IPS-NIHi11 (cell line): ENCODE data around the gene ZNG1C.
"Not testable (repeated sequence)": the region's sequence is repeated elsewhere in the genome, so short reads cannot be mapped to it uniquely, and the experiment has no call there.

Experiments
- DNase-seq: peaks from one replicate; pipeline ENCODE4 v3.0.0; 2012; ENCODE audit warnings: mixed read lengths, low spot score

Gene ZNG1C

DNA sequence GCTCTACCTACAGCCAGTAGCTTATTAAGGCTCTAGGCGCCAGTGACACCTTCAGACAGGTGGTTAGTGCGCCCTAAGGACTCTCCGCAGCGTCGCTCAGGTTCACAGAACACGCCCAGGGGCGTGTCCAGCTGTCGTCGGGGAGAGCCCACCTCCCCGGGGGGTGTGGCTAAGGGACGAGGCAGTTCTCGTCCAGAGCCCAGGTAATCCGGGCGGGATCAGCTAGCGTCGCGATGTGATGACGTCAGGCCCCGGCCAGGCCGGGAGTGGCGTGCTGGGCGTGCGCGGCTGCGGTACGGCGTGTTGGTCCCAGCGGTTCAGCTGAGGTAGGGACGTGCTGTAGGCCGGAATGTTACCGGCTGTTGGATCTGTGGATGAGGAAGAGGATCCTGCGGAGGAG lies at the start of gene ZNG1C:
TSS of gene ZNG1C (plus strand) at position 301 of the 400 bp plus-strand sequence. CDS start at position 350, 49 bp downstream.
- not testable (repeated sequence) for DNase-seq

DNA sequence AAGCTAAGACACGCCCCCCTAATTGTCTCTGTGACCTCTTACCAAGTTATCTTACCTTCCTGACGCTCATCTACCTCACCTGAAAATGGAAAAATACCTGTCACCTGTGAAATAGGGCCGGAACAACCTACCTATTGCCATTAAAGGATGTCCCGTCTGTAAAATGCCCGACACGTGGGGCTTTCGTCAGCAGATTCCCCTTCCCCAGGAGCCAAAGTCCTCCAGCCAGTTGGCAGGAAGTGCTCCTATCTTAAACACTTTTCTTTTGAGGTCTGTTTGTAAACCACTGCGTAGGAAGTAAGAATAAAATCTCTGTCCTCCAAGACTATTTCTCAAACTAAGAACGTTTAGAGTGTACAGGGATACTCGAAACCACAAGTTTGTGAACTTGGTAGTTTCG lies 654 bp downstream of the ZNG1C start:
- not testable (repeated sequence) for DNase-seq

DNA sequence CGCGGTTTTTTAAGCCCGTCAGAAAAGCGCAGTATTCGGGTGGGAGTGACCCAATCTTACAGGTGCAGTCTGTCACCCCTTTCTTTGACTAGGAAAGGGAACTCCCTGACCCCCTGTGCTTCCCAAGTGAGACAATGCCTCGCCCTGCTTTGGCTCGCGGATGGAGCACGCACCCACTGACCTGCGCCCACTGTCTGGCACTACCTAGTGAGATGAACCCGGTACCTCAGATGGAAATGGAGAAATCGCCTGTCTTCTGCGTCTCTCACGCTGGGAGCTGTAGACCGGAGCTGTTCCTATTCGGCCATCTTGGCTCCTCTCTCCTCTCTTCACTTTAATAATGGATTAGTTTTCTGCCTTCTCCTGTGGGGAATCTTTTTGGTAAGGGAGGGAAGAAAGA lies 39.3 kb downstream of the ZNG1C start:
- not testable (repeated sequence) for DNase-seq

GRCh38 chr9:68302567-68302966 lies 60.8 kb downstream of the ZNG1C start, which contains the start of gene FOXD4L3:
Gene FOXD4L3, plus strand, starts transcription at chr9:68302867. Its CDS starts 85 bp downstream, at chr9:68302952.
- not testable (repeated sequence) for DNase-seq

- DNase-seq, result not testable (repeated sequence)
Observed at GRCh38 chr9:68303771-68304170, 62.0 kb downstream of the ZNG1C start.

- not testable (repeated sequence) for DNase-seq
Observed at GRCh38 chr9:68304212-68304611, 62.4 kb downstream of the ZNG1C start.

DNA sequence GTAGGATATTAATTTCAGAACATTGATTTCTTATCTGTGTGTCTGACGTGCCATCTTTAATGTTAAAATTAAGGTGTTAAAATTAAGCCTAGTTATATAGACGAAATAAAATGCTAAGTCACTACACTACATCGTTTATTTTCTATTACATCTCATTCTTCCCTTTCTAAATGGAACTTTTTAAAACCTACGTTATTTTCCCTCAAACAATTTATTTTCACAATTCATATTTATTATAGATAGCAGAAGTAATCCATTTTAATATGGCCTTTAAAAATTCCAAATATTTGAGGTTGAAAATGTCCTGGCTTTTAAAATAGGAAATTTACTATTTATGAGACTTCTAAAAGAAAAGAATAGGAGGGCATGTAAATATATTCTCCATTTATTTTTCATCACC lies 63.0 kb downstream of the ZNG1C start:
- not testable (repeated sequence) for DNase-seq

DNA sequence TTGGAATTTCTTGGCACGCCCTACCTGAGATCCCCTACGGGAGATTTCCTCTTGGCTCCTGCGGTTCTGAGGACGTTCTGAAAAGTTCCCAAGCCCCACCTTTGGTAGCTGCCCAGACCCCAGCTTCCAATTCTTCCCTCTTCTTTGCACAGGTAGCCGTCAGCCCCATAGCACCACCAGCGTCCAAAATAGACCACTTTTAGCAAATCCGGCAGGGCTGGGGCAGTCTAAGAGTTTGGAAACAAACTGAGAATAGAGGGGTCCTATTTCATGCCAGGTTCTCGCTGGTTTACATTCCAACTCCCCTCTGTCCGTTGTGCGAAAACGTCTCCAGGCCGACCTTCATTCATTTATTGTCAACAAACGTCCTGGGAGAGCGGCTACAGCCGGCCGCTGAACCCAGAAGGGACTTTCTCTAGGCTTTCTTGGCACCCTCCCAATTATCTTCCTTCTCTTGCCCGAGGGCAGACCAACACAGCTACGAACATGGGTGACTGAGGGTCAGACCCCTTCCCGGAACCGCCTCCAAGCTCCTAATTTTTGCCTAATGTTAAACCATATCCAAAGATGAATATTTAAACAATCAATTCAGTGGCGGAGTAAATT lies 64.0 kb downstream of the ZNG1C start:
- DNase-seq, result not testable (repeated sequence)

GRCh38 chr9:68306391-68306964 lies 64.7 kb downstream of the ZNG1C start:
- not testable (repeated sequence) for DNase-seq

GRCh38 chr9:68307127-68307526 lies 65.3 kb downstream of the ZNG1C start:
- not testable (repeated sequence) for DNase-seq

DNA sequence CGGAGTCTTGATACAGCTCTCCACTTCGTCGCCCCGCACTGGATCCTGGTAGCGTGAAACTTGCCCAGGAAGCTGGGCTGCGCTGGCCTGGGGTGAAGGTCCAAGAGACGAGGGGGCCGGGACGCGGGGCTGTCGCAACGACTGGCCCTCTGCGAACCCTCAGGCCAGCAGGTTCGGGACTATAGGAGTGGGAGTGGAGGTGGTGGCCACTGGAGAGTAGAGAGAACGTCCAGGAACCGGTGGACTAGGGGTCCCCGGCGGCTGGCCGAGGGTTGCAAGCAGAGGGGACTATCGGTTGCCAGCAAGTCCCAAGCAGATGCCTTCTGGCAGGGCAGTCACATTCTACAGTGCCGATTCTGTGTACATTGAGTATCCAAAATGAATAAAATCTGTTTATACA lies 65.9 kb downstream of the ZNG1C start:
- not testable (repeated sequence) for DNase-seq

DNA sequence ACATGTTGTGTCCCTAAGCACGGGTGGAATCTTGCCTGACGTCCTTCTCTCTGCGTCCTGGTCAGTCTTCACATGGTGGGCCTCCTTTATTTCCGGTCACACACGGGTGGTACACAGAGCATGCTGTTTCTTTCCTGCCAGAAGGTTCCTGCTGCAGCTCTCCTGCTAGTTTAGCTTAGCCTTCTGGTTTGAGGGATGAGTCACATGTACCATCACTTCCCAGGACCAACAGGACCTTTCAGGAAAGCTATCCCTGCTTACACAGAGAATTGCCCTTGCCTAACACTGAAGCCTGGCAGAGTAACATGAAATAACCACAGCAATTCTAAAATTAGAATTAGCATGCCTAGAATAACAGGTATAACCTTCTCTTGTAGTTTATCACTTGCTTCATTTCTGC lies 69.4 kb downstream of the ZNG1C start:
- not testable (repeated sequence) for DNase-seq

- DNase-seq, result not testable (repeated sequence)
Observed at GRCh38 chr9:68318209-68318608, 76.4 kb downstream of the ZNG1C start.

GRCh38 chr9:68323749-68324148 lies 82.0 kb downstream of the ZNG1C start:
- DNase-seq, result not testable (repeated sequence)

- not testable (repeated sequence) for DNase-seq
Observed at GRCh38 chr9:68324518-68324917, 82.7 kb downstream of the ZNG1C start.

- DNase-seq, result not testable (repeated sequence)
Observed at GRCh38 chr9:68329106-68329505, 87.3 kb downstream of the ZNG1C start.

DNA sequence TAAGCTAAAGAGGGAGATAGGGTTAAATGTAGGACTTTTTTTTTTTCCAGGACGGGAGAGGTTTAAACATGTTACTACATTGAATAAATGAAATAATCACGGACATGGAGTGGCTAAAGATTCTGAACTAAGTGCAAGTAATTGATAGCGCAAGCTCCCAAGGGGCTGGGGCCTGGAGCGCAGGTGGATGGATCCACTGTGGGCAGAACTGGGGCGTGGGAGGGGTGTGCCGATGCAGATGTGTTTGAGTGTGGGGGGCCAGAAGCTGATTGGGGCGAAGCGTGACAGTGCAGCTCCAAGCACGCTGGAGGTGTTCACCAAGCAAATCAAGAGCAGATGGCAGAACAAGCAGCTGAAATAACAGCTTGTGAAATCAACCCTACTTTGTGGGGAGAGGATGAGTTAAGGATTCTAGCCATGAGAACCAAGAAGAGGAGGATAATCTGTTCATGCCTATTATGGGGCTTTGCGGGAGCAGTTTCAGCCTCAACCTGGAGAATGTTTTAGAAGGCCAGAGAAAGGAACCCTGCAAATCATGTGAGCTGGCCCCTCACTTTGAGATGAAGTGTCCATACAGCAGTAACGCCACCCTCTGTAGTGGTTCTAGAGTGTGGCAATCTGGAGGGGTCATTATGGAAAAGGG lies 88.9 kb downstream of the ZNG1C start:
- not testable (repeated sequence) for DNase-seq

GRCh38 chr9:68332122-68332521 lies 90.3 kb downstream of the ZNG1C start:
- DNase-seq, result not testable (repeated sequence)

DNA sequence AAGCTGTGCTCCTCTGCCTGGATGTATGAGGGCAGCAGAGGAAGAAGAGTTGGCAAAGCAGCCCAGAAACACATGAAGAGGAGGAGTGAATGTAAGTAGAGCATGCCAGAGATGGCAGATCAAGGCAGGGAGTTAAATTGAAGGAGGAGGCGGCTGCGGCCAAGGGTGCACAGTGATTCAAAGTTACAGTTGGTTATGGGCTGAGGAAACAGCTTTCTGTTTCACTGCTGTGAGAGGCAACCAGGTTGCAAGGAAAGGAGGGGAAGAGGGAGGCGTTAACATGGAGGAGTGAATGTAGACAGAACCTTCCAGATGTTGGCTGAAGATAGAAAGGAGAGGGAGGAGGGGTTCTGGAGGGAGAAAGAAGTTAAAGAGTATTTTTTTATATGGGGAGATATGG lies 94.2 kb downstream of the ZNG1C start:
- not testable (repeated sequence) for DNase-seq

GRCh38 chr9:68336639-68337339 lies 95.0 kb downstream of the ZNG1C start:
- not testable (repeated sequence) for DNase-seq

DNA sequence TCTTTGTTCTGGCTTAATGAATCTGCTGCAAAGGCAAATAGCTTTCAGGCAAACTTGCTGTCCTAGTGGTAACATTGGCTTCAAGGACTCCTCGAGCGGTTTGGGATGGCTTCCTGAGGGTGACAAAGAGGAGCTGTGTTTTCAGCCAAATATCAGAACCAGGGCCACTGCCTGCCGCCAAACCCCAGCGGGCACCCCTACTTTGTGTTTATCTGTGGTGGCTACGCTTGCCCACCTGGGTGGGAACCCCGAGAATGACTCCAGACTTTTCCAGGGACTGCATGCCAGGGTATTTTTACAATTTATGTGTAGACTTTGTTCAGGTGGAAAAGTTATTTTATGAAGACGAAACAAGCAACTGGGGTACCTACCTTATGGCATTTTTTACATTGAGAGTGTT lies 96.2 kb downstream of the ZNG1C start:
- DNase-seq, result not testable (repeated sequence)

DNA sequence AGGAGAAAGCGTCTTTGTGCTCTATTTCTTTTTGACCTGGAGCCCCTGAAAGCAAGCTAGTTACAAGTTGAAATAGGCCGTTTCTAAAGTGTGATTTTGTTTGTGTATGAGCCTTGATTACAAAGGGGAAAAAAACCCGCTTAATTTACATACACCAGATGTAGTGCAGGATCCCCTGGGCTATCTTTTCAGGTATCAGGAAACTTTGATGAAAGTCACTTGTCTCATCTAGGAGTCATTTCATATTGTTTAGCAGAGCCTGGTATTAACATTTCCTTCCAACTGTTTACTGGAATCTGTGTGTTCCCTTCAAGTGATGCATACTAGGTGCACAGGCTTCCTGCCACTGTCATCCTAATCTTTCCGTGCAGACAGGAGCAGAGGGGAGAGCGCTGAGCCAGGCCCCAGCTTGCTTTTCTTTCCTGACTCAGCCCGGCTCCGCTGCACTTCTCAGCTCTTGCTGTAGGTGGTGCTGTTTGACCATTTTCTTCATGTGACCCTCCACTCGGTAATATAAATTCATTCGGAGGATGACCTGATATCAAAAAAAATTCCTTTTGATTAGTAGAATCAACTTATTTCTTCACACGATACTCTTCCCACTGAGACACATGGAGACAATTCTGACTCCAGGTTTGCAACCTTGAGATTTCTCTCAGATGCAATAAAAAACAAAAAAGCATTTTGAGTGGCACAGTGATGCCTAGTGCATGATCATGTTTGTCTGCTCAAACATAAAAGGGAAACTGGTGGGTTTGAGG lies 100.7 kb downstream of the ZNG1C start:
- not testable (repeated sequence) for DNase-seq
